GM06990 (cell line): Measurements from ENCODE around the gene PIGB.
"Not testable (repeated sequence)": the region's sequence is repeated elsewhere in the genome, so short reads cannot be mapped to it uniquely, and the experiment has no call there.

Experiments
- DNase-seq: peaks from one replicate; pipeline ENCODE4 v3.0.0-alpha.2; 2011; ENCODE audit not compliant: insufficient read length; ENCODE audit errors: extremely low read depth
- H3K27me3 ChIP-seq: replicated peaks from 2 replicates; pipeline ENCODE4 v1.6.0; 2011; ENCODE audit warnings: low read length; ENCODE audit not compliant: control insufficient read depth, insufficient read depth
- H3K36me3 ChIP-seq: 2 replicates; pipeline ENCODE4 v1.5.1; 2011; ENCODE audit warnings: low read length; ENCODE audit not compliant: control insufficient read depth, insufficient read depth
- H3K4me3 ChIP-seq: replicated peaks from 2 replicates; pipeline ENCODE4 v1.5.1; 2011; ENCODE audit warnings: low read depth, mild to moderate bottlenecking, control low read depth, low read length
- TF ChIP-seq, protein P1 (sequence below): IDR thresholded peaks from 2 replicates; pipeline ENCODE4 v1.5.1; 2011; ENCODE audit warnings: low read length, control low read depth, mild to moderate bottlenecking, inconsistent platforms; ENCODE audit not compliant: insufficient read depth, poor library complexity, severe bottlenecking

PIGB gene

DNA sequence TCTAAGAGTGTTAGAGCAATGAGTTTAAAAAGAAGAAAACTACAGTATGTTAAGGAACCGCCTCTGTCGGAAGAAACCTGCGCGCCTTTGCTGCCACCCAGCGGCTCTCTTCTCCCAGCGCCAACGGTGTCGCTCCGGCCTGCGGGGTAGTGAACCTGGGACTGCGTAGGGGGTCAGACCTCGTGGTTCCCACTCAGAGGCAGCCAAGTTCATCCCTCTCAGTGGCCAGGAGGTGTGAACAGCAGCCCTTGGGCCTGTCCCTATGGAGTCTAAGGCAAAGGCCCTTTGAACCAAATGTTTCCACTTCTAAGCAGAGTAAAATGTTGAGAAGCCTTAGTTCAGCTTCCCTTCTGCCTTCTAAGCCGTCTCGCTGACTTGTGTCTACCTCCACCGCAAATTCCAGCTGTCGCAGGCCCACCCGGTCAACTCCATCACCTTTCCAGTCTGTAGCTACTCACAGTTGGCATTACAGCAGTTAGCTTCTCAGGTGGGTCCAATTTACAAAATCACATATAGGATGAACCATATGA lies 28.4 kb upstream of the PIGB start:
- DNase-seq = peak; percentile 82
- Histone ChIP-seq H3K4me3 (peak overlapping the region; percentile 78), H3K36me3 (no peaks in the 10 kb centered on the region), H3K27me3 (no peaks in the 10 kb centered on the region)
- TF ChIP-seq, protein P1, sequence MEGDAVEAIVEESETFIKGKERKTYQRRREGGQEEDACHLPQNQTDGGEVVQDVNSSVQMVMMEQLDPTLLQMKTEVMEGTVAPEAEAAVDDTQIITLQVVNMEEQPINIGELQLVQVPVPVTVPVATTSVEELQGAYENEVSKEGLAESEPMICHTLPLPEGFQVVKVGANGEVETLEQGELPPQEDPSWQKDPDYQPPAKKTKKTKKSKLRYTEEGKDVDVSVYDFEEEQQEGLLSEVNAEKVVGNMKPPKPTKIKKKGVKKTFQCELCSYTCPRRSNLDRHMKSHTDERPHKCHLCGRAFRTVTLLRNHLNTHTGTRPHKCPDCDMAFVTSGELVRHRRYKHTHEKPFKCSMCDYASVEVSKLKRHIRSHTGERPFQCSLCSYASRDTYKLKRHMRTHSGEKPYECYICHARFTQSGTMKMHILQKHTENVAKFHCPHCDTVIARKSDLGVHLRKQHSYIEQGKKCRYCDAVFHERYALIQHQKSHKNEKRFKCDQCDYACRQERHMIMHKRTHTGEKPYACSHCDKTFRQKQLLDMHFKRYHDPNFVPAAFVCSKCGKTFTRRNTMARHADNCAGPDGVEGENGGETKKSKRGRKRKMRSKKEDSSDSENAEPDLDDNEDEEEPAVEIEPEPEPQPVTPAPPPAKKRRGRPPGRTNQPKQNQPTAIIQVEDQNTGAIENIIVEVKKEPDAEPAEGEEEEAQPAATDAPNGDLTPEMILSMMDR = peak; percentile 96

DNA sequence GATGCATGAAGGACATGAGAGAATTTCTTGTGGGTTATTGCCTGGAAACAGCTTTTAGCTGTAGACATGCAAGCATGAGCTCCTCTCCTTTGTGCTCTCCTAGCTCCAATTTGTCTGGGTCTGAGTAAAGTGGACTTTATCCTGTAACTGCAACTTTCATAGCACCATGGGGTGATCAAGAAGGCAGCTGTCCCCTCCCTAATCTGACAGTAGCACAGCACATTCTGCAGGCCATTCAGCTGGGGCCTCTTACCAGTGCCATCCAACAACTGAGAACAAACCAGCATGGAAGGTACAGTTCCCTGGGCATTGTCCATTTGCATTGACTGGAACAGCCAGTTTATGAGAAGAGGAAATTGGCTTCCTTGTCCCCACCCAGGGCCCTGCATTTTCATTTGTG lies 21.7 kb upstream of the PIGB start:
- no peaks in the 10 kb centered on the region for H3K36me3 ChIP-seq
- H3K27me3 ChIP-seq = no peaks in the 10 kb centered on the region
- TF ChIP-seq, protein P1 = no peak
- DNase-seq = no peak
- no peak overlapping the region for H3K4me3 ChIP-seq

DNA sequence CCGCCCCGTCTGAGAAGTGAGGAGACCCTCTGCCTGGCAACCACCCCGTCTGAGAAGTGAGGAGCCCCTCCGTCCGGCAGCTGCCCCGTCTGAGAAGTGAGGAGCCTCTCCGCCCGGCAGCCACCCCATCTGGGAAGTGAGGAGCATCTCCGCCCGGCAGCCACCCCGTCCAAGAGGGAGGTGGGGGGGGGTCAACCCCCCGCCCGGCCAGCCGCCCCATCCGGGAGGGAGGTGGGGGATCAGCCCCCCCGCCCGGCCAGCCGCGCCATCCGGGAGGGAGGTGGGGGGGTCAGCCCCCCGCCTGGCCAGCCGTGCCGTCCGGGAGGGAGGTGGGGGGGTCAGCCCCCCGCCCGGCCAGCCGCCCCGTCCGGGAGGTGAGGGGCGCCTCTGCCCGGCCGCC lies 16.2 kb upstream of the PIGB start:
- H3K36me3 ChIP-seq, H3K4me3 ChIP-seq, DNase-seq, H3K27me3 ChIP-seq: not testable (repeated sequence)

DNA sequence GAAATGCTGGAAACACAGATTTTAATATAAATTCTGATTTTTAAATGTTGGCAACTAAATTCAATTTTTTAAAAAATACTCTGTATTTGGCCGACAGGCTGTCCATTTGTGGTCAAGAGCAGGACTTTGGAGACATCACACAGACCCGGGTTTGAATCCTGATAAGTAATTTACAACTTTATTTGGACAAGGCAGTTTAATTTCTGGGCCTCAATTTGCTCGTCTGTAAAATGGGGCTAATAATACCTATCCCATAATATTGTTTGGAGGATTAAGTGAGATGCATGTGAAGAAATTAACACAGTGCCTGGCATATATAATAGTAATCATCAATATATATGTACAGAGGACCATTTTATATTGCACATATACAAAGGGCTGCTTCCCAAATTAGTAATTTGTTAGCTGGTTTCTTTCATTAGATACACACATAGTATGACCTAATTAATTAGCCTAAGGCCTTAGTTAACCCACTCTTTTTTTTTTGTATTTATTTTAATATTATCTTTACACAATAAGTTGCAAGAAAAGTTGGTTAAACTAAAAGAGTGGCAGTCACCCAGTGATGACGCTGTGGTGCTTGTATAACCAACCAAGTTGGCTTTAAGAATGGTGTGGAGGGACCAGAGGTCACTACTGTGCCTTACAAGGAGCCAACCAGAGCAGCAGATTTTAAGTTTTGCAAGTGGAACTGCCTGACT lies 665 bp downstream of the PIGB start:
- DNase-seq = peak; percentile 23

DNA sequence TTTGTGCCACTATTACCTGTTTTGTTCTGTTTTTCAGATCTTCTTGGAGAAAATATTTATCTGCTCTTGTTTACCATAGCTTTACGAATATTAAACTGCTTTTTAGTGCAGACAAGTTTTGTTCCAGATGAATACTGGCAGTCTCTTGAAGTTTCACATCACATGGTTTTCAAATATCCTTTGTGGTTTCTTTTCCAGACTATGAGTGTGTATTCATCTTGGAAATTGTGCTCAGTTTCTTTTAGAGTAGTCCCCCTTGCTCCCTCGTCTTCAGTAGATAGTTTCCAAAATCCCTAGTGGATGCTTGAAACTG lies 1.2 kb downstream of the PIGB start:
- DNase-seq = no peak
- TF ChIP-seq, protein P1 = no peak
- Histone ChIP-seq H3K27me3 (no peaks in the 10 kb centered on the region), H3K4me3 (peak overlapping the region; percentile 89), H3K36me3 (no peaks in the 10 kb centered on the region)

More for the DNA sequence above, 665 bp downstream of the PIGB start:
- Histone ChIP-seq H3K4me3 (peak overlapping the region; percentile 89), H3K27me3 (no peaks in the 10 kb centered on the region), H3K36me3 (no peaks in the 10 kb centered on the region)
- TF ChIP-seq, protein P1 = no peak

DNA sequence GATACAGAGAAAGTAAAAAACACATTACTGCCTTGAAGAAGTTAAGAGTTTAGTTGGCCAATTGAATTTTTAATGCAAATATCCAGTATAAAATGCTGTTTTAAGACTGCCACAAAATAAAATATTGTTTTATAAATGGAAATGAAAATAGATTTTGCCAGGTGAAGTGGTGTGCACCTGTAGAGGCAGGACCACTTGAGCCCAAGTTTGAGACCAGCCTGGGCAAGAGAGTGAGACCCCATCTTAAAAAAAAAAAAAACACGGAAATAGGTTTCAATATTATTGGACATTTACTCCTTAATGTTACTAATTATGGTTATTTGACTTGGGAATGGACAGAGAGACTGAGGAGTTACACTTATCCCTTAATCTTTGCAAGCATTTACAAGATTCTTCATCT lies 1.9 kb downstream of the PIGB start:
- DNase-seq = no peak
- H3K4me3 ChIP-seq = no peak overlapping the region
- H3K27me3 ChIP-seq = no peaks in the 10 kb centered on the region
- no peaks in the 10 kb centered on the region for H3K36me3 ChIP-seq
- TF ChIP-seq, protein P1 = no peak
